ENCODE measurements around the gene SLC2A6. TPM values are rescaled to one million over a fixed set of nuclear protein-coding genes. Genes with fewer than 3 reads are reported as not detected.

Gene SLC2A6
- total RNA-seq, 1 donor from 2014 or later = 32.5 TPM

DNA sequence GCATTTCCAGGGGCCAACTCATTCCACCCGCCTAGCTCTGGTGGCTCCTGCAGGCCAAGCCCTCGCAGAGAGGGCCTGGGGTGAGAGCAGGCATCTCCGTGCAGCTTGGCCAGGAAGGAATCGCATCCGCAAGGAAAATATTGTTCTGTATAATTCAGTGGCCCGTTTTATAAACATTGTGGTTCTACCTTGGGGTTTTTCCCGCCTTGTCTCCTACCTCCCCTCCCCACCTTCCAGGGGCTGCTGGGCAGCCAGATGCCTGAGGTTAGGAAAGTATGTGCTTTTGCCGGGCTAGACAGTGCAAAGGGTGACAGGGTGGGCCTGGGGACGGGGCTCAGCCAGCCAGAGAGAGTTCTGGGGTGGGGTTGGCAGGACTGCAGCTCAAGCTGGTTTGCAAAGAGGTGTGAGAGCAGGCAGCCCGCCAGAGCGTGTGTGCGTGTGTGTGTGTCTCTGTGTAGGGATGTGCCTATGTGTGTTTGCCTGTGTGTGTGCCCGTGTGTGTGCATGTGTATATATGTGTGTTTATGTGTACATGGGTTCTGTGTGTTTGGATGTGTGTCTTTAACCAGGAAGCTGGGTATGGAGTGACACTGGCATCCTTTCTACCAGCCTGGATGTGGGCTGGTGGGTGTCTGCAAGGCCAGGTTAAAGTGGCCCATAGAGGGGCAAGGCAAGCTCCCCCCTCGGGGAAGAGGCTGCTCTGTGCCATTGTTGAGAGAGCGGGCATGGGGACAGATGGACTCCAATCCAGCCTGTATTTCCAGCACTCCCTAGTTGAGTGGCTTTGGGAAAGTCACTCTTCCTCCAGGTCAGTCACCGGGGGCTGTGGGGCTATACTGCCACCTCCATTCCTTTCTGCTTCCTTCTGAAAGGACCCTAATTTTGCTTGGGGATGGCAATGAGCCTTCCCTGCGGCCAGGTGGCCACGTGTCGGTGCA lies 10.6 kb upstream of the SLC2A6 start:
- peak overlapping the region; percentile 47 for H3K4me3 Mint-ChIP-seq (ENCODE audit: unreplicated experiment)
- no peak for DNase-seq (ENCODE audit: low spot score)

DNA sequence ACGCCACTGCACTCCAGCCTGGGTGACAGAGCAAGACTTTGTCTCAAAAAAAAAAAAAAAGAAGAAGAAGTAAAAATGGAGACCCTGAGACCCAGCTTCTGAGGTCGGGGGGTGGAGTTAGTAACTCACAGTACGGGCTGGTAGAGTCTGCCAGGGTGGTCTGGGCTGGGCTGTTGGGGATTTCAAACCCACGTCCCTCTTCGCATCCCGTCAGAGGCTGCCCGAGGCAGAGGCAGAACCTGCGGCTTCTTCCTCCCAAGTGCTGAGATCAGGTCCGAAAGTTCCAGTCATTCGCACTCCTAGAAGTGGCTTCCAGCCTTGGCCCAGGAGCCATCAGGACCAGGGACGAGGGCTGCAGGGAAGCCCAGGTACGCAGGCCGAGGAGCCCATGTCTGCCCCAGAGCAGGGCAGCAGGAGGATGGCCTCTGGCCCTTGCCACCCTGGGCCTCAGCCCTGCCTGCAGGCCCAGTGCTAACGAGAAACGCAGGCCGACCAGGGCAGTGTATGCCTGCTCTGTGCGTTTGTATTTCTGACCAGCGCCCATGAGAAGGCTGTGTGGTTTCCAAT lies 9.9 kb upstream of the SLC2A6 start:
- Mint-ChIP-seq H3K4me1 (ENCODE audit: unreplicated experiment) (peaks cover 3% of the 10 kb centered on the region), H3K27ac (ENCODE audit: unreplicated experiment) (no peak overlapping the region), H3K4me3 (ENCODE audit: unreplicated experiment) (no peak overlapping the region), H3K9me3 (ENCODE audit: unreplicated experiment) (no peaks in the 10 kb centered on the region), H3K36me3 (ENCODE audit: low read depth, unreplicated experiment) (peaks cover 4% of the 10 kb centered on the region), H3K27me3 (ENCODE audit: unreplicated experiment) (peaks cover 3% of the 10 kb centered on the region)
- TF ChIP-seq, protein P1, sequence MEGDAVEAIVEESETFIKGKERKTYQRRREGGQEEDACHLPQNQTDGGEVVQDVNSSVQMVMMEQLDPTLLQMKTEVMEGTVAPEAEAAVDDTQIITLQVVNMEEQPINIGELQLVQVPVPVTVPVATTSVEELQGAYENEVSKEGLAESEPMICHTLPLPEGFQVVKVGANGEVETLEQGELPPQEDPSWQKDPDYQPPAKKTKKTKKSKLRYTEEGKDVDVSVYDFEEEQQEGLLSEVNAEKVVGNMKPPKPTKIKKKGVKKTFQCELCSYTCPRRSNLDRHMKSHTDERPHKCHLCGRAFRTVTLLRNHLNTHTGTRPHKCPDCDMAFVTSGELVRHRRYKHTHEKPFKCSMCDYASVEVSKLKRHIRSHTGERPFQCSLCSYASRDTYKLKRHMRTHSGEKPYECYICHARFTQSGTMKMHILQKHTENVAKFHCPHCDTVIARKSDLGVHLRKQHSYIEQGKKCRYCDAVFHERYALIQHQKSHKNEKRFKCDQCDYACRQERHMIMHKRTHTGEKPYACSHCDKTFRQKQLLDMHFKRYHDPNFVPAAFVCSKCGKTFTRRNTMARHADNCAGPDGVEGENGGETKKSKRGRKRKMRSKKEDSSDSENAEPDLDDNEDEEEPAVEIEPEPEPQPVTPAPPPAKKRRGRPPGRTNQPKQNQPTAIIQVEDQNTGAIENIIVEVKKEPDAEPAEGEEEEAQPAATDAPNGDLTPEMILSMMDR (IDR thresholded peaks at IDR 0.05; ENCODE audit: unreplicated experiment) = no peak
- DNase-seq (ENCODE audit: low spot score) = no peak

More for the DNA sequence above, 10.6 kb upstream of the SLC2A6 start:
- Mint-ChIP-seq H3K27ac (ENCODE audit: unreplicated experiment) (no peak overlapping the region), H3K4me1 (ENCODE audit: unreplicated experiment) (peaks cover 3% of the 10 kb centered on the region), H3K27me3 (ENCODE audit: unreplicated experiment) (peaks cover 3% of the 10 kb centered on the region), H3K9me3 (ENCODE audit: unreplicated experiment) (no peaks in the 10 kb centered on the region), H3K36me3 (ENCODE audit: low read depth, unreplicated experiment) (peaks cover 4% of the 10 kb centered on the region)
- TF ChIP-seq, protein P1 (IDR thresholded peaks at IDR 0.05; ENCODE audit: unreplicated experiment) = no peak

DNA sequence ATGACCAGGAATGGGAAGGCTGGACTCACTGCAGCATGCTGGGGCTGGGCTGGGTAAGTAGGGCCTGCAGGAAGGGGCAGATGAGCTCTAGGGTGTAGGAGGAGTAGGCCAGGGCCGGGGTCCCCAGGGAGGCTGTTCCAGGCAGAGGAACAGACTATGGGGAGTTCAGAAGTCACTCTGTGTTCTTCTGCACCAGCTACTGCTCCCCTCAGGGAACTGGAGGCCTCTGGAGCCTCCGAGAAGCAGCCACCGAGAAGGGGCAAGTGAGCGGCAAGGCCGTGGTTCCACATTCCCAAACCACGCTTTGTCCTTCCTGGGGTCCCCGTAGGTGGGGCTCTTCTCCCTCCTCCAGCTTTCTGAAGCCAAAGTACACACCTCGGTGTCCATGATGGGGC lies 8.4 kb upstream of the SLC2A6 start:
- H3K36me3 Mint-ChIP-seq (ENCODE audit: low read depth, unreplicated experiment) = peaks cover 4% of the 10 kb centered on the region
- no peaks in the 10 kb centered on the region for H3K9me3 Mint-ChIP-seq (ENCODE audit: unreplicated experiment)
- H3K27me3 Mint-ChIP-seq (ENCODE audit: unreplicated experiment) = peaks cover under 1% of the 10 kb centered on the region
- peaks cover 3% of the 10 kb centered on the region for H3K4me1 Mint-ChIP-seq (ENCODE audit: unreplicated experiment)
- no peak overlapping the region for H3K27ac Mint-ChIP-seq (ENCODE audit: unreplicated experiment)
- no peak overlapping the region for H3K4me3 Mint-ChIP-seq (ENCODE audit: unreplicated experiment)
- DNase-seq (ENCODE audit: low spot score) = no peak
- TF ChIP-seq, protein P1 (IDR thresholded peaks at IDR 0.05; ENCODE audit: unreplicated experiment) = no peak

DNA sequence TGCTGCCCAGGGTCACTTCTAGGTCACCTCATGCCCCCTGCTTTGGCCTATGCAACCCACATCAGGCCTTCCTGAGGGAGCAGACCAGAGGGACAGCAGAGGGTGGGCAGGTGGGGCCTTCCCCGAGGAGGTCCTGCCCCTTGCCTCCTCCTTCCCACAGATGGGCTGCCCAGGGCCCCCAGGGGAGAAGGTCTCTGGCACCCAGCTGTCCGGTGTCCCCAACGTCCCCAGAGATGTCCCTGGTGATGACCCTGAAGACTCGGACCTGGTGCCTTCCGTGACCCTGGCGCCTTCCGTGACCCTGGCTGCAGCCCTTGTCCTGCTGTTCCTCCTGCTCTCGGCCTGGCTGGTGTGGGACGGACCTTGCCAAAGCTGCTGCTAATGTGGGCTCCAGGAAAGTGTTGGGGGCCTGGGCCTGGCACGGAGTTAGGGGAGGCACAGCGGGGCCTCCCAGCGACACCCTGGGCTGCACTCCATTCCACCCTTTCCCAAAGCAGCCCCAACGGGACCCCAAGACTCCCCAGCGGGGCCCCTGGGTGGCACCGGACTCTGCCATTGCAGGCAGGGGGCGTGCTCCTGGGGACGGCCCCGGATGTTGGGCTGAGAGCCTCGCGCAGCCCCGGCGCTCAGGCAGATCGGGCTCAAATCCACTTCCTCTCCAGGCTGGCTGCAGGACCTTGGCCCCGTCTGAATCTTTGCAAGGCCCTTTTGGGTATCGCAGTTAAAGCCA lies 6.8 kb upstream of the SLC2A6 start:
- no peak for DNase-seq (ENCODE audit: low spot score)
- Mint-ChIP-seq H3K27ac (ENCODE audit: unreplicated experiment) (no peak overlapping the region), H3K36me3 (ENCODE audit: low read depth, unreplicated experiment) (peaks cover 4% of the 10 kb centered on the region), H3K9me3 (ENCODE audit: unreplicated experiment) (no peaks in the 10 kb centered on the region), H3K4me1 (ENCODE audit: unreplicated experiment) (peaks cover 3% of the 10 kb centered on the region), H3K27me3 (ENCODE audit: unreplicated experiment) (peaks cover 2% of the 10 kb centered on the region), H3K4me3 (ENCODE audit: unreplicated experiment) (no peak overlapping the region)
- TF ChIP-seq, protein P1 (IDR thresholded peaks at IDR 0.05; ENCODE audit: unreplicated experiment) = no peak
